NCI-H2107 treated with DMSO at 0.1 percent for 48 hours (cell line): ENCODE data around the gene CYSTM1.
"Not testable (repeated sequence)": the region's sequence is repeated elsewhere in the genome, so short reads cannot be mapped to it uniquely, and the experiment has no call there.

Experiments
- DNase-seq: peaks from one replicate; lab custom pipeline; 2025; ENCODE audit not compliant: unreplicated experiment; lab: John Stamatoyannopoulos, UW

Gene CYSTM1

DNA sequence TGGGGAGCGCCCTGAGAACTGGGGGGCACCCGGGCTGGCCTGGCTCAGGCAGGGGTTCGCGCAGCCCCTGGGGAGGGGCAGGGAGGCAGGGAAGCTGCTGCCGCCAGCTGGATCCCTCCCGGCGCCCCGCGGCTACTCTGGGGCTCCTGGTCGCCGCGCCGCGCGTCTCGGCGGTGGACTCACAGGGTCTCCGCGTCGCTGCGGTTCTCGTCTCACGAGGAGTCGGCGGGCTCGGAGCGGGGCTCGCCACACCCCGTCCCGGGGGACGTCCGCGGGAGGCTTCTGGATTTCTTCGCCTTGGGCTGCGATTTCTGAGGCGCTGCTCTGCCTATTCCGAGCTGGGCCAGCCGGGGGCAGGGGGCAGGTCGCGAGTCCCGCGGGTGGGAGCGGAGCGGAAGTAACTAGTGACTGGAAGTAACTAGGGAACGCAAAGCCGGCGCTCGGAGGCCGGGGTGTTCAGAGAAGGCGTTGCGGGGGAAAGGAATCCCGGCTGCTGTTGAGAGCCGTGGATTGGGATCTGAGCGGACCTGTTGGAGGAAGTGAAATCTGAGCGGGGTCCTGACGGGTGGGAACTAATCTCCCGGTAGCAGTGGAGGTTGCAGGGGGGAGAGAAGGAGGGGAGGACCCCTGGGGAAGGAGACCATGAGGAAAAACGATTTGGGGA lies 511 bp downstream of the CYSTM1 start:
- DNase-seq = peak; percentile 20

DNA sequence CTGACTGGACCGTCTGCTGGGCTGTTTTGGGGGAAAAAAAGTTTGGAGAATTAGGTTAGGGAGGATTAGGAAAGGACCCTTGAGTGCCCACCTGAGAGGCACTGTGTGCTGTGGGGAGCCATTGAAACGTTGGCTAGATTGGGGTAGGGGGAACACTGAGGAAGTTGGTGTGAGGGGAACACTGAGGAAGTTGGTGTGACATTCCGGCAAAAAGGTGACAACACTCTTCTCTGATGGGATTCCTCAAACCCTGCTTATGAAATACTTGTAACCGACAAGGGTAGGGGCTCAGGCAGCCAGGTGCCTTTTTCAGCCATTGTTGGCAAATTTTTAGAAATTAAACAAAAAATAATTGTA lies 1.0 kb downstream of the CYSTM1 start:
- no peak for DNase-seq

DNA sequence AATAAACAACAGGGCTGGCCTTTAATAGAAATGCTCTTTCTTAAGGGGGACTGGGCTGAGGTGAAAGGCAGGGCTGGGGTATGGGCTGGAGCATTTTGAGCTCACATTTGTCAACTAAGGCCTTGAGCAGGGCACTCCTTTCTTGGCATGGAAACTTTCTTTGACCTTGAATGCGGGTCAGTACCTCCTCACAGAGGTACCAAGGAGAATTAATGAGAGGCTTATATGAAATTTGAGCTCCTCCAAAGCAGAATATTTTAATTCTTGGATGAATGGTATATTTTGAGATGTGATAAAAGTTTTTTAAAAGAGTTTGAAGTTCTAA lies 3.1 kb downstream of the CYSTM1 start:
- DNase-seq = no peak

DNA sequence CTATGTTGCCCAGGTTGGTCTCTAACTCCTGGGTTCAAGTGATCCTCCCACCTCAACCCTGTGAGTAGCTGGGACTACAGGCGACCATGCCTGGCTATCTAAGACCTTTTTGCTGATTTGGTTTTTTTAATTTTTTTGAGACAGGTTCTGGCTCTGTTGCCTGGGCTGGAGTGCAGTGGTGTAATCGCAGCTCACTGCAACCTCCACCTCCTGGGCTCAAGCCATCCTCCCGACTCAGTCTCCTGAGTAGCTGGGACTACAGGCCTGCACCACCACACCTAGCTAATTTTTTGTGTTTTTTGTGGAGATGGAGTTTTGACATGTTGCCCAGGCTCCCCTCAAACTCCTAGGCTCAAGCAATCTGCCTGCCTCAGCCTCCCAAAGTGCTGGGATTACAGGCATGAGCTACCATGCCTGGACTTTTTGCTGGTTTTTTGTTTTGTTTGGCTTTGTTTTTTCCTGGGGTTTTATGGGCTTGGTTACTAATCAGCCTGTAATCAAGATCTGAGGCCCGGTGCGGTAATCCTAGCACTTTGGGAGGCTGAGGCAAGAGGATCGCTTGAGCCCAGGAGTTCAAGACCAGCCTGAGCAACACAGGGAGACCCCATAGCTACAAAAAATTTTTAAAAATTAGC lies 3.6 kb downstream of the CYSTM1 start:
- DNase-seq = no peak

DNA sequence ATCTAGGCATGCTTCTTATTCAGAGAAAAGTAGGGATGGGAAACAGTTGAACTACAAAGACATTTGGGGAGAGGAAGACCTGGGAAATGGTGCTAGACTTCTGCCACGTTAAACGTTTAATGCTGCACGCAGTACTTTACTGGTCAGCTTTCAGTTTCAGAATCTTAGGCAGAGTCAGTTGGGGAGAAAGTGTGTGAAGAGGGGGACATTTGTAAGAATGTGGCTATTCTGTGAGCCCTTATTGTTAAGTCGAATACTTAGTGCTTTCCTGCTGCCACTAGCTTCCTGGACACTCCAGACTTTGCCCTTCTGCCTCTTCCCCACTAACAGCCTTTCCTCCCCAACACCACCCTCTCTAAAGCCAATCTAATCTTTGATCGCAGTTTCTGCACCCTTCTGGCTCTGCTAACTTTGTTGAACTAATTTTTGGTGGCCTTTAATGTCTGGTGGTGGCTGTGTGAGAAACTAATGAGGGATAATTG lies 6.1 kb downstream of the CYSTM1 start:
- DNase-seq = no peak

DNA sequence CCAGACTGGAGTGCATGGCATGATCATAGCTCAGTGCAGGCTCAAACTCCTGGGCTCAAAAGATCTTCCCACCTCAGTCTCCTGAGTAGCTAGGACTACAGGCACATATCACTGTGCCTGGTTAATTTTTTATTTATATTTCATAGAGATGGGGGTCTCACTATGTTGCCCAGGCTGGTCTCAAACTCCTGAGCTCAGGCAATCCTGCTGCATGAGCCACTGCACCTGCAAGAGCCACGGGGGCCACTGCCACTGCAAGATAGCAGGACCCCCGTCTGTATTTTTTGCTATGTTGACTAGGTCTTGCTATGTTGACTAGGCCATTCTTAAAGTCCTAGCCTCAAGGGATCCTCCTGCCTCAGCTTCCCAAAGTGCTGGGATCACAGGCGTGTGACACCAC lies 6.5 kb downstream of the CYSTM1 start:
- DNase-seq = no peak

DNA sequence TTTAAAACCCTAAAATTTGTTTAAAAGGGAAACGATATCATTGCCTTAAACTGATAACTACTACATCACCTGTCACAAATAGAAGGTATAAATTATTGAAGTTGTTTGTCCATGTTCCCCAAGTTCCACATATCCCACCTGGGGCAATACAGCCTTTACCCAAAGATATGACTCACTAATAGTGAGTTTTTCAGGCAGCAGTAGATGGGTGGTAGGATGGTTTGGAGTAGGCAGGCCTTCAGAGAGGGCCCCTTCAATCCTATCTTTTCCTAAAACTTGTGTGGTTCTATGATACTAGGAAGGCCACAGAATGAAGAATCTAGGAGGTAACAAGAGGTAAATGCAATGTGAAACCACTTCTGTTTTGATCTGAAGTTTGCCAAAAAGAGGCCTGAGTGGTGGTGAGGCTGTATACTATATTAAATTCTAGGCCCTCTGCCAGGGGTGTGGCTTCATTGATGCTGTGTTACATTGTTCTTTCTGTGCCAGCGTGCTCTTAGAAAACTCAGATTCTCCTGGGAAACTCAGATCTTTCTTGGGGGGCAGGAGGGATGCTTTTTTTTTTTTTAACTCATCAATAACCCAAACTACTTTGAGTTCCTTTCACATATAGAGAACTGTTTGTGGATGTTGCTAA lies 7.2 kb downstream of the CYSTM1 start:
- DNase-seq = peak; percentile 27

DNA sequence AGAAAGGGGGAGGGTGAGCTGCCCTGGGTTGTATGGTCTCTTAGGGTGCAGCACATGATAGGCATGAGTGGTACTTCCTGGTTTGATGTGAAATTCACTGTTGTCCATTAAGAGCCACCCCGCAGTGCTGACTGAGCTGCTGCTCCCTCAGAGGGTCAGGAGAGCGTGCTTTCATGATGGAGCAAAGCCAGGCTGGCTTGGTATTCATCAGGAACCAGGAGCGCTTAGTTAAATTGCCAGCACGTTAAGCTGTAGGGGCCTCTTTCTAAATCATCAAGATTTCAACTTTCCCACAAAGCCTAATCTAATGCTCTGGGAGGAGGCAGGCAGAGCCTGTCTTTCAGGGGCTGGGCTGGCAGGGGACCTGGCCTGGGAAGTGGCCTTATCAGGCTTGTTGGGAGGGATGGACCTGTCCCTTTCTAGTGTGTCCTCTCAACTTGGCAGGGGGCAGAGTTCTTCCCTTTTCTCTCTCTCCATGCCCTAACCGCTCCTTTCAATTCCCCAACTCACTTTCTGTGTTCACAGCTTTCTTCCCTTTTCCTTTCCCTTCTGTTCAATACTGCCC lies 7.9 kb downstream of the CYSTM1 start:
- peak; percentile 14 for DNase-seq

DNA sequence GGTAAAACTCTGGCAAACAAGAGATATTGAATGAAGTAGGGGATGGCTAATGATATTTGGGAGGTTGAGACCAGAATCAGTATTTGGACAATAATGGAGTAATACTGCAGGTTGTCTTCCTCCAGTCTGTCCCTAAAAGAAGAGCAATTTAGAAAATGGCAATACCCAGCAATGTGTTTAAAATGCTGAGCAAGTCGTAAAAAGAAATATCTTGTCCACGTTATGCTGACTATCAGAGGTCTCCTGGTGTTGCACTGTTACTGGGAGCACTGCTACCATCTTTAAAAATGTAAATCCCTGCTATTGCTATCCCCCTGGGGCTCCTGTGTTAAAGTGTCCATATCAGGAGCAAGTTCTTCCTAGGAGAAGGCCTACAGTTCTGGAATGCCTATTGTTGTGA lies 10.4 kb downstream of the CYSTM1 start:
- DNase-seq = no peak

DNA sequence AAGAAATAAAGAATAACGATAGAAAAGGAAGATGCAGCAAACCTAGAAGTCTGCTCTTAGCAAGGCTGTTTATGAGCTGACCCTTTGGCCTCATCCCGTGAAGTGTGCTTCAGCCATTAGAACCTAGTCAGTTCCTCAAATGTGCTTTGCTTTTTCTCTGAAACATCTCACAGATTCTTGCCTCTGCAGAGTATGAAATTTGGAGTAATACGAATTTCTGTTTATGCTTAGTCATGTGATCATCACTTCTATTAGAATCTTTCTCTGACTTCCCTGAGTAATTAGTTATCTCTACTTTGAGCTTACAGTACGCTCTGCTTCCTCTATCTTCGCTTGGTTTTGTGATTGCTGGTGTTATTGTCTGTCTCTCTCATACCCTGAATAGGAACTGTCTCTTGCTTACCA lies 11.3 kb downstream of the CYSTM1 start:
- DNase-seq = no peak

DNA sequence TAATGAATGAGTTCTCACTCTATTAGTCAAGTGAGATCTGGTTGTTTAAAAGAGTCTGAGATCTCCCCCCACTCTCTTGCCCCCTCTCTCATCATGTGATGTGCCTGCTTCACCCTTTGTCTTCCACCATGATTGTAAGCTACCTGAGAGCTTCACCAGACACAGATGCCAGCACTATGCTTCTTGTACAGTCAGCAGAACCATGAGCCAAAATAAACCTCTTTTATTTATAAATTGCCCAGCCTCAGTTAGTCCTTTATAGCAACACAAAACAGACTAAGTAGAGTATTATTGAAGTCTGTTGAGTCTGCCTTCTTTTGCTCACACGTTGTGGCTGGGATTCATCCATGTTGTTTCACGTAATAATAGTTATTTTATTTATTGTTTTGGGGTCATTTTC lies 14.3 kb downstream of the CYSTM1 start:
- no peak for DNase-seq

DNA sequence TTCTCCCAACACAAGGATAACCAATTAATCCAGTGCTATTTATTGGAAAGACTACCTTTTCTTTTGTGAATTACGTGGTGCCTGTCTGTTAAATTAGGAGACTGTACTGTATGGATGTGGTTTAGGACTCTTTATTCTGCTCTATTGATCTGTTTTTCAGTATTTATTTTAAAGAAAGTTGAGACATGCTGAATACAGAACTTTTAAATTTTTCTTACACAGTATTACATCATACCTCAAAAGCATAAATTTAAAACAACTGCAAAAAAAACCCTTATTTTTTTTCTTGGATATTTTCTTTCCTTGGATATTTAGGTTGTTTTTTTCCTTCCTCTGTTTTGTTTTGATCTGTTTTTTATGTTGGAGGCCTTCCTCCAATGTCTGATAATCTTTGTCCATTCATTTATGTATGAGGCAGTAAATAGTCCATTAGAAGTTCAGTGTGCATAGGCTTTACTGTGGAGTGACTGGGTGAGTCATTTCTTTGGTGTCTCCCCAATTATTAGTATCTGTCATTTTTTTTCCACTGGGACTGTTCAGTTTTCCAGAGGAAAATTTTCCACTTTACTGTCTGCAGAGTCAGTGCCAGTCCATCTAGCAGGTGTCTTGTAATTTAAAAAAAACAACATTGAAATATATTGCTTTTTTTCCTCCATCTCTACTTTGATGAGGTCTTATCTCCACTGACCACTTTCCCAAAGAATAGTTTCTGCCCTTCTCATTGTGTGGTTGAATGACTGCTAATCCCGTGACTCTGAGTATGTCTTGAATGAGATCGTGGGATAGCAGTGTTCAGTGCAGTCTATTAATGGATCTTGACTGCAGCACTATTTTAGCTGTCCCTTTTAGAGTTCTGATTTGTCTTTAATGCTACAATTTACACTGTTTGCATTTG lies 15.2 kb downstream of the CYSTM1 start:
- no peak for DNase-seq

DNA sequence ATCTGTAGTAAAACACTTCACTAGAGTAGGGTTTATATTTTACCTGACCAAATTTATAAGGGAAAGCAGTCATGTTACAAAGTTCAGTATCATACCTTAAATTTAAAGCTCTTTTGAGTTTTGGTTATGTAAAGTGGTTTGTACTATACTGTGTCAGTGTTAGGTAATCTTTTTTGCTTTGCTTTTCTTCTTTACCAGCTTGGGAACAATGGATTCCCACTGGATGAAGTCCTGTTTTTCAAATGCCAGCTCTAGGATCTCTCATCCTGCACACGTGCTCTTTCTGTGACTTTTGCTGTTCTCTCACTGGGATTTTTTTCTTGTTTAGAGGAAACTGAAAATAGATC lies 15.9 kb downstream of the CYSTM1 start:
- no peak for DNase-seq

DNA sequence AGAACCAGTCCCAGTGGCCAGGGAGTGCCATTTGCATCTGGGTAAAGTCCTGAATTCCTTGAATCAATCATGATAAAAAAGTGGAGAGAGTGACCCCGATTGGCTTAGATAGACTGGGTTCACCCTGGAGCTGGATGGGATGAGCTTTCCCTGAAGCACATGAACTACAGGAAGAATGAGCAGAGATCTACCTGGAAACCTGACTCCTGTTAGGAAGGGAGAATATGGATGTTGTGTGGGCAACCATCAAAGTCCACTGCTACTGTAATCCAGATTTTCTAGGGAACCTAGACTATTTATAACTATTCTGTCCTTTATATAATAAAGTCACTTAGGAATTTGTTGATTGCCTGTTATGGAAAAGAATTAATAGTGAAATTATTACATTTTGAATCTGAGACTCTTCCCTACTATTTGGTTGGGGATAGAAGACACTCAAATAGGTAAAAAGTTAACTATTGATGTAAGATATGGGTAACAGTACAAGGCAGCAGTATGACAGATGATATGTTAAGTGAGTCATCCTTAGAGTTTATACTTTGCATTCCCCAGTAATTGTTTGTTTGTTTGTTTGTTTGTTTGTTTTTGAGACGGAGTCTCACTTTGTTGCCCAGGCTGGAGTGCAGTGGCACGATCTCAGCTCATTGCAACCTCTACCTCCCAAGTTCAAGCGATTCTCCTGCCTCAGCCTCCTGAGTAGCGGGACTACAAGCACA lies 17.9 kb downstream of the CYSTM1 start:
- no peak for DNase-seq

DNA sequence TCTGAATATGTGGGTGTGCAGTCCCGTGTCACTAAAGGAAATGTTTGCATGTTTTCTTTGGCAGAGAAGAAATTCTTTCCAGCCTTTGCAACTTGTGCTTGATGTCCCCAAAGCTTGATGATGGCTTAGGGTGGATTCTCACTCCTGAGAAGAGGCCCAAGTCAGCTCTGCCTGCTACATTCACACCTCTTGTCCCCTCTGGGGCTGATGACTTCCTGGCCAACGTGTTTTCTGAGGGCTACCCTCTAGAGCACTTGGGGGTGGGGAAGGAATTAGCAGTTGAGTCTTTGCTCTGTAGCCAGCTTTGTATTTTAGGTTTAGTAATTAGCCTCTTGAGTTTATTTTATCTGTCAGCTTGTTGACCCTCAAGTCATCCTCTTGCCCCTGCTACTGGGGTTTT lies 19.7 kb downstream of the CYSTM1 start:
- DNase-seq = no peak

DNA sequence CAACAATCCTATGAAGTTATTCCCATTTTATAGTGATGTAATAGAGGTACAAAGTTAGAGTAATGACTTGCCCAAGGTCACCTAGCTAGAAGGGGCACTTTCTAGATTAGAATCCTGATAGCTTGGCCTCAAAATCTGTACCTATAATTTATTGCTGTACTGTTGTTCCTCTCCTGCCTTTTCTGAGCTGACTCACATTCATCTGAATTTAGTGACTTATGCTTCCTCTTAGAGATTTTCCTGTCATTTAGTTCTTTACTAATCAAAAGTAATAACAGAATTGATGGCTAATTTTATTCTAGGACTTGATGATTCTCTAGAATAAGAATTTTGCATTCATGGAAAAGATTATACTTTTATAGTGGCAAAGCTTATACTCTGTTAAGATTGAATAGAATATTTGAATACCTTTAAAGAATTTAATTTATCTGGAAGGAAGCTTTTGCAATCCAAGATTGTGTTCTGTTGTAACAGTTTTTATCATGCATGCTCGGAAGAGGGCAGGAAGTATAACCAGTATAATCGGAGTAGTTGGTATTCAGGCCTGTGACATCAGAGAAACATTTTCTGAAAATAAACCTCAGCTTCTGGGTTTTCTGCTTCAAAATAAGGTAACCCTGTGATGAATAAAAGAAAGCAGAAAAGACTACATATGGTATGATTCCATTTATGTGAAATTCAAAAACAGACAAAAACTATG lies 21.3 kb downstream of the CYSTM1 start:
- no peak for DNase-seq

DNA sequence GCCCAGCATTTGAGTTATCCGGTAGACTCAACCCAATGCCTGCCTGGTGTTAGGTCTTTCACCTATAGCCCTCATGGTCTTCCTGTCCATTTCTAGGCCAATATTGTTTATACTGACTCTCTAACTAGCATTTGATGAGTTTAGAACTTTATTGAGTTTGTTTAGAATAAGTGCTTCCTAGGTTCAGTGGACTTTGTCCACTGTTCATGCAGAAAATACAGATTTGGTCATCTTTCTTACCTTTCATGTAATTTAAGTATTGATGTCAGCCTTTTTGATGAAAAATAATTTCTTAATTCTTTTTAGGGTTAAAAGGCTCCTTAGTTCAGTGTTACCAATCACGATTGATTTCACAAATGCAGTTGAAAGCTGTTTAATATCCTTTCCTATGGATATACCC lies 22.0 kb downstream of the CYSTM1 start:
- no peak for DNase-seq

DNA sequence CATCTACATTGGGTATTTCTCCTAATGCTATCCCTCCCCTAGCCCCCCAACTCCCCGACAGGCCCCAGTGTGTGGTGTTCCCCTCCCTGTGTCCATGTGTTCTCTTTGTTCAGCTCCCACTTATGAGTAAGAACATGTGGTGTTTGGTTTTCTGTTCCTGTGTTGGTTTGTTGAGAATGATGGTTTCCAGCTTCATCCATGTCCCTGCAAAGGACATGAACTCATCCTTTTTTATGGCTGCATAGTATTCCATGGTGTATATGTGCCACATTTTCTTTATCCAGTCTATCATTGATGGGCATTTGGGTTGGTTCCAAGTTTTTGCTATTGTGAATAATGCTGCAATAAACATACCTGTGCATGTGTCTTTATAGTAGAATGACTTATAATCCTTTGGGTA lies 23.9 kb downstream of the CYSTM1 start:
- not testable (repeated sequence) for DNase-seq

DNA sequence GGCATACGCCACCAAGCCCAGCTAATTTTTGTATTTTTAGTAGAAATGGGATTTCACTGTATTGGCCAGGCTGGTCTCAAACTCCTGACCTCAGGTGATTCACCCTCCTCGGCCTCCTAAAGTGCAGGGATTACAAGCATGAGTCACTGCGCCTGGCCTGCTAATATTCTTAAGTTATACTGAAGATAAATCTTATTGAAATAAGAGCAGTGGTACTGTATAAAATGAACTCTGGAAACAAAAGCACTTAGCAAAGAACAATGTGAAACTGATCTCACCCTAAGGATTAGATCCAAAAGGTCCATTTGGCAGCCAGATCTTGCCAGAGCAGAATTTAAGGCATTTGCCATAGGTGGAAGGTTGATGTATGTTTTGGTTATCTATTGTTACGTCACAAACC lies 27.1 kb downstream of the CYSTM1 start:
- no peak for DNase-seq

DNA sequence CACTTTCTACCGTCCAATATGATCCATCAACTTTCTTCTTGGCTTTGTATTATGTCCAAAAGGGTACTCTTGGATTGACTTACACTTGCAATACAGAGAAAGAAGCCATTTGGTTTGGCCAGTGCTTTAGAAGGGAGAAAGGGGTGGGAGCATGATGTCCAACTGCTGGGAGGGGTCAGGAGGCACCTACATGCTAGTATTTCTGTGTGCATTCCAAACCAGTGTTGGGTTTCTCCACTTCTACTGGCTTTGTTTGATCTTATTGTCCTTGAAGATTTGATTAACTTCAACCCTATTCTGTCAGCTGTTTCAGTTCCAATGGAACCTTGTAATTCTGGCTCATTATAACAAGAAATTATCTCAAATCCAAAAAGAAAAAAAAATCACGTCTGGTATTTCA lies 27.6 kb downstream of the CYSTM1 start:
- no peak for DNase-seq
